Keratinocyte (primary cell): Measurements from ENCODE around the gene LAMA3. TPM values are rescaled to one million over a fixed set of nuclear protein-coding genes. Genes with fewer than 3 reads are reported as not detected.

Experiments used
- DNase-seq: peaks from one replicate; pipeline ENCODE4 v3.0.0-alpha.2; 2011; ENCODE audit warnings: low read depth, missing footprints, low spot score
- FAIRE-seq: peaks from 2 replicates; lab custom pipeline; 2011; peaks lifted over from hg19 to GRCh38; lab: Jason Lieb, UNC
- H2AFZ ChIP-seq: 2 replicates; pipeline ENCODE4 v1.6.0; 2012; ENCODE audit warnings: low read length, control low read depth, inconsistent platforms; ENCODE audit not compliant: control insufficient read depth
- H3K27ac ChIP-seq: 2 replicates; pipeline ENCODE4 v1.5.1; 2011; ENCODE audit warnings: low read length; ENCODE audit not compliant: control insufficient read depth, insufficient read depth
- H3K27me3 ChIP-seq: 3 replicates; pipeline ENCODE4 v1.6.0; 2011; ENCODE audit warnings: low read length; ENCODE audit not compliant: control insufficient read depth, insufficient read depth; ENCODE audit errors: extremely low read depth
- H3K36me3 ChIP-seq, 2 experiments: 2 replicates in 1 of 2; 3 replicates in 1 of 2; pipeline ENCODE4 v1.5.1; 2011; ENCODE audit warnings: low read length in 2 of 2, mild to moderate bottlenecking in 1 of 2; ENCODE audit not compliant: control insufficient read depth in 2 of 2, insufficient read depth in 2 of 2; ENCODE audit errors: extremely low read depth in 1 of 2
- H3K4me1 ChIP-seq: 3 replicates; pipeline ENCODE4 v1.5.1; 2011; ENCODE audit warnings: low read length; ENCODE audit not compliant: control insufficient read depth, insufficient read depth; ENCODE audit errors: extremely low read depth
- H3K4me2 ChIP-seq: 3 replicates; pipeline ENCODE4 v1.6.0; 2011; ENCODE audit warnings: low read depth, low read length; ENCODE audit not compliant: control insufficient read depth, insufficient read depth; ENCODE audit errors: extremely low read depth
- H3K4me3 ChIP-seq, 3 experiments: fragments of 200-600 bp in 1 of 3; sonication (generic) in 1 of 3; 2 replicates in 2 of 3; 3 replicates in 1 of 3; pipeline ENCODE4 v1.5.1; 2011 to 2016; ENCODE audit warnings: low read length in 3 of 3, mild to moderate bottlenecking in 3 of 3, control low read depth in 2 of 3, inconsistent platforms in 1 of 3, low read depth in 1 of 3, mixed read lengths in 1 of 3, mixed run types in 1 of 3, moderate library complexity in 1 of 3; ENCODE audit not compliant: control insufficient read depth in 2 of 3, insufficient read depth in 2 of 3; ENCODE audit errors: extremely low read depth in 1 of 3
- H3K79me2 ChIP-seq: 2 replicates; pipeline ENCODE4 v1.6.0; 2012; ENCODE audit warnings: low read length; ENCODE audit not compliant: control insufficient read depth, insufficient read depth
- H3K9ac ChIP-seq: 3 replicates; pipeline ENCODE4 v1.6.0; 2011; ENCODE audit warnings: low read length; ENCODE audit not compliant: control insufficient read depth, insufficient read depth; ENCODE audit errors: extremely low read depth
- H3K9me1 ChIP-seq: 3 replicates; pipeline ENCODE4 v1.6.0; 2011; ENCODE audit warnings: low read length; ENCODE audit not compliant: control insufficient read depth, insufficient read depth; ENCODE audit errors: extremely low read depth
- H3K9me3 ChIP-seq: 2 replicates; pipeline ENCODE4 v1.5.1; 2012; ENCODE audit warnings: low read depth, low read length; ENCODE audit not compliant: control insufficient read depth
- H4K20me1 ChIP-seq: 3 replicates; pipeline ENCODE4 v1.6.0; 2011; ENCODE audit warnings: low read length; ENCODE audit not compliant: control insufficient read depth, insufficient read depth; ENCODE audit errors: extremely low read depth
- CTCF ChIP-seq, 3 experiments: IDR thresholded peaks in 1 of 3; conservative IDR thresholded peaks in 1 of 3; optimal IDR thresholded peaks in 1 of 3; 2 replicates in 2 of 3; 3 replicates in 1 of 3; pipeline versions ENCODE3 to v1.5.1; 2011; ENCODE audit warnings: low read length in 3 of 3, mild to moderate bottlenecking in 3 of 3, moderate library complexity in 2 of 3, control low read depth in 1 of 3, inconsistent platforms in 1 of 3; ENCODE audit not compliant: insufficient read depth in 2 of 3; ENCODE audit errors: extremely low read depth in 1 of 3
- EZH2 ChIP-seq: IDR thresholded peaks from one replicate; pipeline ENCODE4 v1.6.1; 2012; ENCODE audit warnings: inconsistent platforms, mild to moderate bottlenecking, low read length, moderate library complexity
- dilution Hi-C: fragments of 300-500 bp; cut with MboI; formaldehyde crosslinking; loops from one replicate; pipeline ENCODE4 v1.7.0; 2020; ENCODE audit warnings: low sequenced_read_pairs; ENCODE audit not compliant: extremely low pct_ligation_motif_present
- polyA plus RNA-seq, 5 experiments: library from polyadenylated mRNA; depleted of rRNA in 3 of 5; stranded (reverse) in 3 of 5; stranded (forward) in 1 of 5; unstranded in 1 of 5; fragments of >200 nt; gene quantifications; 1 replicate in 1 of 5; 2 replicates in 3 of 5; 3 replicates in 1 of 5; pipeline versions ENCODE4 v1.2.1 to v1.2.3, GENCODE V29; 2011 to 2012; ENCODE audit warnings: missing spikeins in 2 of 5, low read depth in 1 of 5, low replicate concordance in 1 of 5

Gene LAMA3
- polyA plus RNA-seq, 1 donor (not counting 4 experiments of a cell fraction or from before 2014, with no cell fraction given), result 1,944 TPM

DNA sequence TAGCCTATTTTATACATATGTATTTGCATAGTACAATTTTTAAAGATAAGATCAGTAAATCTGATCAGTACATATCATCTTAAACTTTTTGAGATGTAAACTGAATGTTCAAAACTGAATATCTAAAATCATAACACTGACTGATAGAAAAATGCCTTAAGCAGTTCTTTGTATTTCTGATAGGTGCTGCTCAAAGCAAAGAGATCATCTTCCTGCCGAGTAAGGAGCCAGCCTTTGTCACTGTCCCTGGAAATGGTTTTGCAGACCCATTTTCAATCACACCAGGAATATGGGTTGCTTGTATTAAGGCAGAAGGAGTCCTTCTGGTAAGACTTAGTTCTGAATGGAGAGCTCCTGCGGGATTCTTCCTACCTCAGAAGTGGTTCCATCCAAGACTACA, 135.0 kb downstream of the LAMA3 start:
- Histone ChIP-seq H3K9me1 (no peaks in the 10 kb centered on the region), H3K79me2 (no peaks in the 10 kb centered on the region), H3K9ac (peak overlapping the region; percentile 36), H3K4me3 (no peak overlapping the region), H3K27me3 (no peaks in the 10 kb centered on the region), H3K9me3 (no peaks in the 10 kb centered on the region), H4K20me1 (no peaks in the 10 kb centered on the region), H3K4me1 (peaks cover 59% of the 10 kb centered on the region), H3K36me3 (peaks cover 0 to 4% of the 10 kb centered on the region in 2 experiments), H3K27ac (peak overlapping the region; percentile 98), H2AFZ (no peak overlapping the region), H3K4me2 (peak overlapping the region; percentile 54)
- dilution Hi-C loops, result no loop called here
- TF ChIP-seq CTCF (optimal IDR thresholded peaks at IDR 0.05 in 1 of 3, IDR thresholded peaks at IDR 0.05 in 1 of 3, conservative IDR thresholded peaks at IDR 0.05 in 1 of 3; ENCODE audit: extremely low read depth in 1 of 3, insufficient read depth in 2 of 3, low read length in 3 of 3) (peak in 2 of 3 experiments; percentile 33 to 37), EZH2 (no peak)
- DNase-seq (no peak), FAIRE-seq (peak; percentile 26)

- dilution Hi-C loops, result no loop called here
- FAIRE-seq, result peak; percentile 44
- H2AFZ ChIP-seq, result no peak overlapping the region
- peak overlapping the region; percentile 98 for H3K27ac ChIP-seq
- no peak for TF ChIP-seq CTCF (optimal IDR thresholded peaks at IDR 0.05 in 1 of 3, IDR thresholded peaks at IDR 0.05 in 1 of 3, conservative IDR thresholded peaks at IDR 0.05 in 1 of 3; ENCODE audit: extremely low read depth in 1 of 3, insufficient read depth in 2 of 3, low read length in 3 of 3)
- TF ChIP-seq EZH2, result no peak
- no peaks in the 10 kb centered on the region for H4K20me1 ChIP-seq
- peak overlapping the region; percentile 54 for H3K4me2 ChIP-seq
- no peaks in the 10 kb centered on the region for H3K9me3 ChIP-seq
- H3K79me2 ChIP-seq, result no peaks in the 10 kb centered on the region
- DNase-seq, result no peak
- no peaks in the 10 kb centered on the region for H3K27me3 ChIP-seq
- peak overlapping the region; percentile 47 for H3K9ac ChIP-seq
- H3K4me1 ChIP-seq, result peaks cover 60% of the 10 kb centered on the region
- H3K4me3 ChIP-seq, result no peak overlapping the region
- no peaks in the 10 kb centered on the region for H3K9me1 ChIP-seq
- peaks cover 0 to 4% of the 10 kb centered on the region in 2 experiments for H3K36me3 ChIP-seq
These were observed 135.4 kb downstream of the LAMA3 start for GRCh38 chr18:23824669-23825068.
